ENCODE results near the gene MMP17.
"Not testable (repeated sequence)": the region's sequence is repeated elsewhere in the genome, so short reads cannot be mapped to it uniquely, and the experiment has no call there.

- not testable (repeated sequence) for TF ChIP-seq CTCF (IDR thresholded peaks at IDR 0.05; ENCODE audit: poor library complexity); EZH2 (IDR thresholded peaks at IDR 0.05; ENCODE audit: borderline replicate concordance)
Measured at GRCh38 chr12:131891722-131892121, 63.5 kb downstream of the MMP17 start.
